ENCODE results near the gene HMGXB3.

GRCh38 chr5:150000990-150001659 lies 586 bp downstream of the HMGXB3 start:
- TF ChIP-seq CTCF (IDR thresholded peaks at IDR 0.05; ENCODE audit: insufficient read depth, low read length) = no peak
- TF ChIP-seq POLR2AphosphoS5 (IDR thresholded peaks at IDR 0.05; ENCODE audit: low read depth) = no peak

Data from HL-60 (cell line).